ENCODE measurements around the gene SEC14L3. TPM values are rescaled to one million over a fixed set of nuclear protein-coding genes. Genes with fewer than 3 reads are reported as not detected.

Gene SEC14L3
- total and polyA plus RNA-seq, 2 of the 13 experiments (the other 11 are each of a cell fraction or from before 2014, with no cell fraction given) = not detected

GRCh38 chr22:30426388-30427353 is 45.1 kb downstream of the SEC14L3 start (continued):
- TF ChIP-seq REST (IDR thresholded peaks at IDR 0.05; ENCODE audit: borderline replicate concordance in 1 of 2, low read depth in 1 of 2, low read length in 2 of 2) (no peak), LCORL (IDR thresholded peaks at IDR 0.05) (no peak), LCORL (CRISPR knock-in tag; IDR thresholded peaks at IDR 0.05) (0 out of 2 replicates have a peak, but pooled peaks have one; percentile 5), MAF1 (CRISPR knock-in tag; IDR thresholded peaks at IDR 0.05; ENCODE audit: borderline replicate concordance) (no peak), XRCC5 (optimal IDR thresholded peaks at IDR 0.05; ENCODE audit: low read length) (peak; percentile 54), ZBTB7A (CRISPR knock-in tag; IDR thresholded peaks at IDR 0.05) (no peak; the same call in 1 of the 2 replicates), ZNF468 (CRISPR knock-in tag; IDR thresholded peaks at IDR 0.05) (no peak), ZNF20 (CRISPR knock-in tag; IDR thresholded peaks at IDR 0.05) (no peak), ZNF746 (CRISPR knock-in tag; IDR thresholded peaks at IDR 0.05) (no peak), ZNF816 (CRISPR knock-in tag; IDR thresholded peaks at IDR 0.05; ENCODE audit: borderline replicate concordance) (no peak), MYPOP (CRISPR knock-in tag; IDR thresholded peaks at IDR 0.05) (no peak), ZNF768 (CRISPR knock-in tag; IDR thresholded peaks at IDR 0.05) (peak; percentile 100), FOSL2 (CRISPR knock-in tag; IDR thresholded peaks at IDR 0.05) (peak; percentile 48), ZNF225 (CRISPR knock-in tag; IDR thresholded peaks at IDR 0.05) (no peak), PHF5A (CRISPR knock-in tag; IDR thresholded peaks at IDR 0.05; ENCODE audit: low read depth, unreplicated experiment) (no peak), ZNF3 (CRISPR knock-in tag; IDR thresholded peaks at IDR 0.05) (no peak), HMG20B (CRISPR knock-in tag; conservative IDR thresholded peaks at IDR 0.05) (no peak), ZSCAN31 (CRISPR knock-in tag; IDR thresholded peaks at IDR 0.05; ENCODE audit: low read depth) (no peak), ZNF747 (CRISPR knock-in tag; IDR thresholded peaks at IDR 0.05; ENCODE audit: borderline replicate concordance) (no peak), CC2D1A (CRISPR knock-in tag; IDR thresholded peaks at IDR 0.05) (0 out of 2 replicates have a peak, but pooled peaks have one; percentile 32), ZNF780A (CRISPR knock-in tag; IDR thresholded peaks at IDR 0.05) (no peak)

Measured in HepG2 (cell line).